ENCODE results near the gene NOTCH3.
A peak's percentile ranks its signal among the peaks of the same experiment; 100 is the strongest.

Gene NOTCH3

DNA sequence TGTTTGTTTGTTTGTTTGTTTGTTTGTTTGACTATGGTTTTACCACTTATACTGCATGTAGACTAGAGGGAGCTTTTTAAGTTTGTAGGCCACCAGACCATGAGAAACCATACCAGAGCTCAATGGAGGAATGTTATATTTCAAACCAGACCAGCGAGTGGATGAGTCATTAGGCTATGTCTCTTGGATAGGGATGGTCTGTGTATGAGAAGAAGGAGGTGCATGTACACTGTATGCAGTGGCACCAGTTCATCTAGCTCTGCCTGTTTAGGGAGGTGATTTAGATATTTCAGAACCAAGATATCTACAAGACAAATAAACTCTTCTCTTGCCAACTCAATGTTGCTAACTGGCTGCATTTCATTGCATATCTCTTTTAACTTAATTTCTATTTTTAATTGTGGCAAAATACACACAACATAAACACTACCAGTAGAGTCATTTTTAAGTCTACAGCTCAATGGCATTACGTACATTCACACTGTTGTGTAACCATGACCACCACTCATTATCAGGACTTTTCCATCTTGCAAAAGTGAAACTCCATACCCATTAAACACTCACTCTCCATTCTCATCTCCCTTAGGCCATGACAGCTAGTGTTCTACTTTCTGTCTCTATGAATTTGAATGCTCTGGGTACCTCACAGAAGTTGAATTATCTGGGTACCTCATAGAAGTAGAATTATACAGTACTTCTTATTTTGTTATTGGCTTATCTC is 64.4 kb downstream of the NOTCH3 start:
- no peak overlapping the region for H3K4me3 ChIP-seq
- peak overlapping the region in 11 of 21 experiments; percentile 6 to 72 (median 45) for H3K27ac ChIP-seq

DNA sequence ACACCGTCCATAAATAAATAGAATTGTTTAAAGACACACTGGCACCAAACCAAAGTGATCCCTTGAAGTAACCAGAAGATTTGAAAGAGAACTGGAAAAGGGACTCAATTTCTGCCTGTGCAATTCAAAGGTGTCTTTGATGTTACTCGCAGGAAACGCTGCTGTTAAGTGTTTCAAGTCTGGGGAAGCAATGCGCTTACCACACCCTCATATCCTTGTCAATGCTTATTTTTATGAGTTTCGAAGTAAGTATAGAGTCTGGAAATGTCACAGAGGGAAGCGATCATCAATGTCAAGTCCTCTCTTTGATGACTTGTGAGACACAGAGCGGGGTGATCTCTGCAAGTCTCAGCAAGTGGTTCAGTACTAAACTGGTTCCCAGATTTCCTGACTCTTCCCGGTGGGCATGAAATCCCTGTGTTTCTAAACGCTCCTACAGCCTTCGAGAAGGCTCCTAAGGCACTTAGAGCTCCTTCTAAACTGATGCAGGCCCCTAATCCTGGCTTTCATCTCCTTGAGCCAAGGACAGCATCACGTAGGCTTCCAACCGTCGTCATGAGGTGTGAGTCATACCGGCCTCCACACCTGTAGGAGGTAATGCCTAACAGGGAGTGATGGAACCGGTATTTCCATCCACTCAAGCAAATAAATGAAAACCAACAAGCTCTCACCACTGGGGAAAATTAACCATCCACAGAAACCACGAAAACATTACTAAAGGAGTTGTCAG is 70.8 kb downstream of the NOTCH3 start:
- Histone ChIP-seq H3K4me3 (no peak overlapping the region), H3K27ac (peak overlapping the region in 17 of 21 experiments; percentile 12 to 73 (median 62))

DNA sequence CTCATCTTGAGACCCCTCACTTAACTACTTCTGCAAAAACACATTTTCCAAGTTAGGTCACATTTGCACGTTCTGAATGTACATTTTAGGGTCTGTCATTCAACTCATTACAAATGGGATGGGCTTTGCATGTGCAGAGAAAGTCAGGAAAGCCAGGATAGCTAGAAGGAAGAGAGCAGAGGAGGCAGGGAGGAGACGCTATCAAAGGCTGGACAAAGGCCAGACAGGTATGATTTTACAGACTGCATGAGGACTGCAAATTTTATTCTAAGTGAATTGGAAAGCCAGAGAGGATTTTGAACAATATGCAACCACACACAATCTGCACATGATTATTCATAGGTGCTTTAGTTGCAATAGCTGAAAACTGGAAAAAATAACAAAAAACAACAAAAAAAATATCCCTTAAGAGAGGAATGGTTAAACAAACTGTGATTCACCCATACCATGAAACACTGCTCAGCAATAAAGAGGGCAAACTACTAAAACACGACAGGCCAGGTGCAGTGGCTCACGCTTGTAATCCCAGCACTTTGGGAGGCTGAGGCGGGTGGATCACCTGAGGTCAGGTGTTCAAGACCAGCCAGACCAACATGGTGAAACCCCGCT is 72.5 kb downstream of the NOTCH3 start:
- Histone ChIP-seq H3K27ac (peak overlapping the region in 2 of 21 experiments; percentile 8 to 11), H3K4me3 (no peak overlapping the region)

DNA sequence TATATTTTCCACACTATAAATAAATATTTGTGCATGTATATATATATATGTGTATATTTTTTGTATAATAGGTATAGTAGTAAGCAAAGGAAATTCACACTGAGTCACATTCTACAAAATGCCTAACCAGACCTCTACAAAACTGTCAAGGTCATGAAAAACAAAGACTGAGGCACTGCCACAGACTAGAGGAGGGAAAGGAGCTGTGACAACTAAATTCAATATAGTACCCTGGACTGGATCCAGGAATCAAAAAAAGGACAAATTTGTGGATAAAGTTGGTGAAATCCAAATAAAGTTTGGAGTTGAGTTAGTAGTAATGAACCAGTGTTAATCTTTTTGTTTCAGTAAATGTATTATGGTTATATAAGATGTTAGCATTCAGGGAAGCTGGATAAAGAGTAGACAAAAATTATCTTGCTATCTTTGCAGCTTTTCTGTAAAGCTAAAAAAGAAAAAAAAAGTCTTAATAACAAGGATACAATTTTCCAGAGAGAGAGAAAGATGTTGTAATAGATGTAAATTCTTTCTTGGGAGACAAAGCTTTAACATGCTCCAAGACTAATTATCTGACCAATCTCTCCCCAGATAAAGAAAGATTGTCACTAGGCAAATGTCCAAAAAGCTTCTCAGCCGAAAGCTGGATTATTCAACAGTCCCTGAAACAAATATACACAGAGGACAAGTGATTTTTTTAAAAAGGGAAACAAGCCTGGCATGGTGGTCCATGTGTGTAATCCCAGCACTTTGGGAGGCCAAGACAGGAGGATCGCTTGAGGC is 74.5 kb downstream of the NOTCH3 start:
- Histone ChIP-seq H3K4me3 (peak overlapping the region in 6 of 7 experiments; percentile 64 to 87 (median 73)), H3K27ac (peak overlapping the region in 20 of 21 experiments; percentile 25 to 97 (median 90))

DNA sequence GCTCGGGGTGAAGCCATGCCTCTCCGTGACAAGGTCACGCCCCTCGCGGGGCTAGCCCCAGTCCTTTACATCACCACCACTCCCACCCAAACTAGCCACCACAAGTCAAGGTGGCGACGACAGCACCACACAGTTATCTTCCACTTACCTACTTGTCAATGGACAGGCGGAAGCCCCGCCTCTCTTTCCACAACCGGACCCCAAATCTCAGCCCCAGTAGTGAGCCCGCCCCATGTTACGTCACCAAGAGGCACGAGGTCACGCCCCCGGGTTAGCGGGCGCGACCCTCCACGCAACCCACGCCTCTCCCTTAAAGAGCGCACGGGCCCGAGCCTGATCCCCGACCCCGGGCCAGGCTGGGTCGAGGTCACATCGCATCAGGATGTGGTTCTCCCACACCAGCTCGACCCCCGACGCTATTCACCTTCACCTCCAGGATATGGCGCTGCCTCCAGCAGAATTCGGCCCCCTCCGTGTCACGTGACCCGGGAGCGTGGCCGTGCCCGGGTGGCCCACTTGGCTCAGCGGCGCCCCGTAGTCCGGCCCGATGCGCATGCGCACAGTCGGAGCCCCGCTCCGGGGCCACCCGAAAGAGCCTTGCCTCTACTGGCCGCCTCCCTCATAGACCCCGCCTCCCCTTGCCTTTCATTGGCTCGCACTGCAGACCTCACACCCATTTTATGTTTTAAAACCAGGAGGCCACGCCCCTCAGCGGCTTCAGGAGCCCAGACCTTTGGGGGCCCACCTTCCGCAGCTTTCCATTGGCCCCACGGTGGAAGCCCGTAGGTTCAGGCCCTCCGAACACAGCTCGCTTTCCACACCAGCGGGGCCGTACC is 75.3 kb downstream of the NOTCH3 start:
- Histone ChIP-seq H3K4me3 (peak overlapping the region; percentile 64 to 87 (median 69)), H3K27ac (peak overlapping the region; percentile 18 to 97 (median 91))

DNA sequence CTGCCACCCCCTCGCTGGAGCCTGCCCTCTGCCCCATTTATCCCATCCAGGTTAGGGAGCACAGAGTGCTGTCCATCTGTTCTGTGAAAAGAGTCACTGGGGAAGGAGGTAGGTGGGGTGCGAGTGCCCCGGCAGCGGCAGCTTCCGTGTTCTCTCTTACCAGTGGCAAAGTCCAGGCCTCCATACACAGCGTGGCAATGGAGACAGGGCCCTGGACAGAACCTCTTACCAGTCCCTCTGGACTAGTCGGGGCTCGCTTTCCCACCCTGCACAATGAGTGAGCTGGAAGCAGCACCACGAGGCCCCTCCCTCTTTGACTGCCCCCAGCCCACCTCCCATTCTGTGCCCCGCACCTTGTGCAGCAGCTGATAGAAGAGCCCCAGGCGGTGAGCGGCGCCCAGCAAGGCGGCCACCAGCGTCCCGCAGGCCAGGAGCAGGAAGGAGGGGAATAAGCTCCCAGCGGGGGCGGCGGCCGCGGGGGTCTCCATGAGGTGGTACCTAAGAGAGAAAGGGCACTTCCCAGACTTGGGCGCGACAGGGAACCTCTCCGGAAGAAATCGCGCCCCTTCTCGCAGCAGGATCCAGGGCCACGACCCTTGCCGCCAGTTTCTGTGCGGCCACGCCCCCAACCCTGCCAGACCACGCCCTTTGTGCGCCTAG is 76.1 kb downstream of the NOTCH3 start:
- H3K4me3 ChIP-seq: peak overlapping the region; percentile 64 to 87 (median 69)
- H3K27ac ChIP-seq: peak overlapping the region; percentile 18 to 97 (median 91)

DNA sequence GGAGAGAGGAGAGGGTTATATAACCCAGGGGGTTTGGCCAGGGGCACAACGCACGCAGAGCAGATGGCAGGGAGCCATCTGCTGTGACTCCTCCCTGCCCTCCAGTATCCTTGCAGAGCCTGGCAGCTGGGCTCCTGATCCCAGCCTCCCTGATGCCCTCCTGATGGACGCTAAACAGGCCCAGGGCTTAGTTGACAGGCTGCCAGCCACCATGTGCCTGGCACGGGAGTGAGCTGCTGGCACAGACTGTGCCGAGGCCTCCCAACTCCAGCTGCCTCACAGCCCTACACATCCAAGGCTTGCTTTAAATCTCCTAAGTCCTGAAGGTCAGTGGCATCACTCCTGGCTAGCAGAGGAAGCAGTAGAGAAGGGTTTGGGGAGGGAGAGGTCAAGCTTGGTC is 76.9 kb downstream of the NOTCH3 start:
- Histone ChIP-seq H3K4me3 (peak overlapping the region in 2 of 7 experiments; percentile 64 to 66), H3K27ac (peak overlapping the region in 14 of 21 experiments; percentile 43 to 97 (median 92))

DNA sequence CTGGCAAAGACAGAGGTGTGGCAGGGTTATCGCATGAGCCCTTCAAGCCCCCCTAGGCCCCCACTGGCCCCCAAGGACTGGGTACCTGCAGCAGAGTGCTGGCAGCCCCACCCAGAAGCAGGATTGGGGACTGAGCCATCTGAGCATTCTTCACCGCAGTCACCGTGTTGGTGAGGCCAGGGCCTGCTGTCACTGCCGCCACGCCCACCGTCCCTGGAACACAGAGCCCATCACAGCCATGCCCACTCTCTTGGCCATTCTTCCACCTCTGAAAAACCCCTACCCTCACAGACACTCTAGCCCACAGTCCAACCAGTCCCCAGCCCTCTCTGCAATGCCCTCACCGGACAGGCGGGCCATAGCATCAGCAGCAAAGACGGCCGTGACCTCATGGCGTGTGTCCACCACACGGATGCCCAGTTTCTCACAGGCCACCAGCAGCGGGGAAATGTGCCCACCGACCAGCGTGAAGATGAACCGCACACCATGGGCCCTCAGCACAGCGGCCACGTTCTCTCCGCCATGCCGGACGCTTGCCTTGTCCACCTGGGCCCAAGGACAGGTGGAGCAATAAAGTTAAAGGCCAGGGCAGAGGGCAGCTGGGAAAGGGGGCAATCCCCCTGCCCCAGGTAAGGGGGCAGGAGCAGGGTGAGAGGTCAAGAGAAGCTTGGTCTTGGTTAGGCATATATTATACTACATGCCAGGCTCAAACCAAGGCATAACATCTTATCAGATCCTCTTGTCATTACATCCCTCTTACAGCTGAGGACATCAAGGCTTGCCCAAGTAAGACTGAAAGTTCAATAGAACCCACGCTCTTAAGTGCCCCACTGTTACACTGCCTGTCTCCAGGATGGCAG is 77.5 kb downstream of the NOTCH3 start:
- Histone ChIP-seq H3K4me3 (no peak overlapping the region), H3K27ac (peak overlapping the region in 5 of 21 experiments; percentile 92 to 97 (median 95))

DNA sequence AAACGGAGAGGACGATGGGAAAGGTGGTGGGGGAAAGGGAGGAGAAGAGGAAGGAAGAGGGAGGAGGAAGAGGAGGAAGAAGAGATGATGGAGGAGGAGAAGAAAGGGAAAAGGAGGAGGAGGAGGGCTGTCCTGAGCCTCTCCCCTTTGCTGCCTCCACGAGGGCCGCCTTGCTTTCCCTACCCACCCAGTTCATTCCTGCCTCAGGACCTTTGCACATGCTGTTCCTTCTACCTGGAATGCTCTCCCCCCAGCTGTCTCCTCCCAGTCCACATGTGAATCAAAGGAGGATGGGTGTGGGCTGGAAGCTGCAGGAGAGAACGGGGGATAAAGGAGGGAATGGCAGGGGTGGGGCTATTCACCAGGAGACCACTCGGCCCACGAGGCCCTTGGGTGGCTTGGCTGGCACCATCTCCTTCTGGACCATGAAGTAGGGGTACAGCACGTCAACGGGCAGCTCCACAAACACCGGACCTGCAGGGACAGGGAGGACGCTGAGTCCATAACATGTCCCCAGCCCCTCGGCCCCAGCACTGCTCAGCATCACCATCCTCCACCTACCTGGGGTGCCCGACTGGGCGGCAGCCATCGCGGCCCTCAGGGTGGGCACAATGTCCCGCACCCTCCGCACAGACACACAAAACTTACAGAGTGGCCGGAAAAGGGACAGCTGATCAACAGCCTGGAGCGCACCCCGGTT is 78.3 kb downstream of the NOTCH3 start:
- Histone ChIP-seq H3K4me3 (no peak overlapping the region), H3K27ac (no peak overlapping the region)

DNA sequence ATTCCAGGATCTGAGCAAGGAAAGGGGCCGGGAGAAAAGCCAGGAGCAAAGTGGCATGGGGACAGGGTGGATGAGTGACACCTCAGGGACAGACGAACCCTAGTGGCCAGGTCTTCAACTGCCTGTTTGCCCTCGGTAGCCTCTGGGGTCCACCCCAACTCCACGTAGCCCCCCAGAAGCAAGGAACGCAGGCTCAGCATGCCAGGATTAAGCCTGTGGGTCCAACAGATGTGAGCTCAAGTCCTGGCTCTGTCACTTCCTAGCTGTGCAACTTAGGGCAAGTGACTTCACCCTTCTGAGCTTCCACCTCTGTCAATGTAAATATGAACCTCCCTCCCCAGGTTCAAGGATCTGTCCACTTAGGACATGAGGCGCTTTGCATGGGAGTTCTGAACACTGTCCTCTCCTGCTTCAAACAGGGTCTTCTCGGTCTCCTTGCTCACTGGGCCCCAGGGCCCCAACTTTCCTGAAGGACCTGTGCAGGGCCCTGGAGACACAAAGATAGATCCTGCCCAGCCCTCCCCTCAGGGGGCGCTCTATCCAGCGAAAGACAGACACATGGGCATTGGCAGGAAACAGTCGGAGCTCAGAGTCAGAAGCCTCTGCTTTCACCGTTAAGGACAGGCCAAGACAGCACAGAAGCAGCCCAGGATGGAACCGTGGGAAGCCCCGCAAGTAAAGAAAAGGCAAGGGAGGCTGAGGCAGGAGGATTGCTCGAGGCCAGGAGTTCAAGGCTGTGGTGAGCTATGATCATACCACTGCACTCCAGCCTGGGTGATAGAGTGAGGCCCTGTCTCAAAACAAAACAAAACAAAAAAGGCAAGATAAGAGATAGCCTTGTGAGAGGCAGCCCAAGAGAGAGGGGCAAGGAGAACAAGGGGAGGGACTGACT is 80.4 kb downstream of the NOTCH3 start:
- no peak overlapping the region for H3K27ac ChIP-seq

DNA sequence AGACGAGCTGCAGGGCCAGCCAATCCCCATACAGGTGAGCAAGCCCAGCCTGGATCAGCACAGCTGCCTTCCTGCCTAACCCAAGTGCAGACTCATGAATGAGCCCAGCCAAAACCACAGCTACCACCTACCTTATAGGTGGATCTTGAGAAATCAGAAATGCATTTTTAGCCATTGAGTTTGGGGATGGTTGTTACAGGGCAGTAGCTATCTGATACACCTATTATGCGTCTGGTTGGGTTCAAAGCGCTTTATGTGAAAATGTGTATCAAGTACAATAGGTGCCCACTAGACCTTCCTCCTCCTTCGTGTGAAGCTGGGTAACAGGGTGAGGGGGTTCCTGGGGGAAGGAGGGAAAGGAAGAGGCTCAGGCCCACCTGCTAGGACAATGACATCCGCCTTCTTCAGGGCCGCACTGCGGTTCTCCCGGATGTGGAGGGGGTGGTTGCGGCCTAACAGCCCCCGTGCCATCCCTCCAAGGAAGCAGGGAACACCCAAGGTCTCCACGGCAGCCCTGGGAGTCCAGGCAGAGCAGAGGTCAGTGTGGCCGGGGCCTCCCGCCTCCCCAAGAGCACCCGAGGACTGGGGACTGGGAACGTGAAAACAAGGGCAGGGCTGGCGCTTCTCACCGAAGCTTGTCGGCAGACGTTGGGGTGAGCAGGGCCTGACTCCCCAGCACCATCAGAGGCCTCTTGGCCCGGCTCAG is 81.9 kb downstream of the NOTCH3 start:
- Histone ChIP-seq H3K4me3 (no peak overlapping the region), H3K27ac (no peak overlapping the region)

More for the DNA sequence above, 80.4 kb downstream of the NOTCH3 start:
- H3K4me3 ChIP-seq: no peak overlapping the region

DNA sequence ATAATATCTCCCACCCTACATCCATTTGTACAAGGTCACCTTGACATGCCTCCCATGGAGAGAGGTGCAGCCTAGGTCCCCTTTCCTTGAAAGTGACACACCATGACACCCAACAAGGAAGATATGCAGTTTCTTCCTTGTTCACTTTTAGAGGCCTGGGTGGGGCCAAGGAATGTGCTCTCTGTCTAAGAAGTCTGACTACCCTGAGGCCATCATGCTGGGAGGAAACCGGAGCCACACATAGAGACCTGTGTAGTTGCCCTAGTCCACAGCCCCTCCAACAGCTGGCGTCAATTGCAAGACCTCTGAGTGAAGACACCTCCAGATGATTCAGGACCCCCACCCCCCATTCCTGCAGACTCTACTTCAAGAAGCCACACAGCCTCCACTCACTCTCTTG is 82.5 kb downstream of the NOTCH3 start:
- no peak overlapping the region for H3K27ac ChIP-seq
- H3K4me3 ChIP-seq: no peak overlapping the region

DNA sequence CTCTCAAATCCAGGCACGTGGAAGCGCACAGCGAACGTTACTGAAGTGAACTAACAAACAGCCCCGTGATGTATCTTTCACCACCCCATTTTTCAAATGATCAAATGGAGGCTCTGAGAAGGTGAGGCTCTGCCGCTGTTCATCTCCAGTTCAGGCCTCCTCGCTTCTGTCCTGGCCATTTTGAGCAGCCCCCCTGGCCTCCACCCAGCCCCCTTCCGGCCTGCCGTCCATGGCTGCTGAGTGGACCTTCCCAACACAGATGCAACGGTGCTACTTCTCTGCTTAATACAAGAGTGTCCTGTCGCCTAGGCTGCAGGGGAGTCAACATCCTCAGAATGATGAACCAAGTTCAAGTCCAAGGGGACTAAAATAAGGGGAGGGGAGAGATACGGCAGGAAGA is 83.9 kb downstream of the NOTCH3 start:
- Histone ChIP-seq H3K4me3 (no peak overlapping the region), H3K27ac (no peak overlapping the region)

DNA sequence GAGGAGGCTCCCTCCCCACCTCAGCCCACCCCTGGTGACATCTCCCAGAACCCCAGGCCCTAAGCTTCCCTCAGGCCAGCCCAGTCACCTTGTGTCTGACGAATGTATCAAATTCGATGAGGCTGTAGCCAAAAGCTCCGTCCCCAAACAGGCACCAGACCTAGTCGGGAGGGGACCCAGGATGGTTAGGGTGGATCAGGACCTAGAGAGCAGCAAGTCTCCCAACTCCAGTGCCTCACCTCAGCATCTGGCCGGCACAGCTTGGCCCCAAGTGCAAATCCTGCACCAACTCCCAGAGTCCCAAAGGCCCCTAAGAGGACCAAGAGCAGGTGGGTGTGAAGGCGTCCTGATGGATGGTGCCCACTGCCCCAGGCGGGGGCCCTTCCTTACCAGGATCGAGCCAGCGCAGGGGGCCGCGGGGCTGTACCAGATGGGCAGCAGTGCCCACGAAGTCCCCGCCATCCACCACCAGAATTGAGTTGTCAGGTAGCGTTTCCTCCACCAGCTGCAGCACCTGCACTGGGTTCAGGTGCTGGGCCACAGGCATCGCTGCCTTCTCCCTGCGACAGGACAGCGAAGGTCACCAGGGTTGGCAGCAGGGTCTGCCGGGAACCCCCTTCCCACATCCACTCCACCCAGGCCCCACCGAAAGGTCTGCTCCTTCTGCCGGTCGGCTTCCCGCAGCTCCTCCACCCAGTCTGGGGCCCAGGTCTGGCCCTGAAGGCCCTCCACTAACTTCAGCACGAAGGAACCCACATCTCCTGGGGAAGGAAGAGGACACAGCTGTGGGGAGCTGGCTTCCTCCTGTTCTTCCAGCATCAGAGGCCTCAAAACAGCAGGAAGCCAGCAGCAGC is 84.8 kb downstream of the NOTCH3 start:
- H3K4me3 ChIP-seq: no peak overlapping the region
- H3K27ac ChIP-seq: peak overlapping the region in 3 of 21 experiments; percentile 34 to 56 (median 43)

All from skin epidermis (tissue), 12 donors.